HG02763 (cell line): ENCODE results near the gene PFN2.
"Not testable (repeated sequence)": the region's sequence is repeated elsewhere in the genome, so short reads cannot be mapped to it uniquely, and the experiment has no call there.

ENCODE experiments used
- ATAC-seq: cut with Tn5 transposase; IDR thresholded peaks from one replicate; pipeline ENCODE4 v1.9.1; 2021; ENCODE audit warnings: mild to moderate bottlenecking, moderate library complexity; ENCODE audit not compliant: unreplicated experiment

The PFN2 gene

DNA sequence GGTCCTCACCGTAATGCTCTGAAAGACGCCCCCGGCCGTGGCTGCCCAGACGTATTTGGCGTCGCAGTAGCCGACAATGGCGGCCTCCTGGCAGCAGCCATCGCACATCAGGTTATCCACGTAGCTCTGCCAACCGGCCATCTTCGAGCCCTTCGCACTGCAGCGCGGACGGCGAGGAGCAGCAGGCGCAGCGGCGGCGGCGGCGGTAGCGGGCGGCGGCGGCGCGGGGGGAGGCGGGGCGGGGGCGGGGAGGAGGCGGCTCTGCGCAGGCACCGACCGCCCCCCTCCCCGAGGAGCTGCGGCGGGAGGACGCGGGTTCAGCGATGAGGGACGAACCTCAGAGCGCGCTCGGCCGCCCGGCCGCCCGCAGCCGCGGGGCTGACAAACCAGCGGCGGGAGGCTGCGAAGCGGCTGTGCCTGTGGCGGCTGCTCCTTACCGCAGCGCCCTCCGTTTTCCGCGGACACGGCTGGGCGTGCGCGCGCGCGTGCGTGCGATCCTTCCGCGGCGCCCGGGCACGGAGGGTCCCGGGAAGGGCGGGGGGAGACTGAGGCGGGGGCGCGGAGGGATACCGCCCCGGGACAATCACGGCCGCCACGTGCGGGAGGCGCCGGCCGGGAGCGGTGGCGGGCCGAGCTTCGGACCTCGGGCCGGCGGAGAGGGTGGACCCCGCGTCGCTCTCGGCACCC lies at the start of gene PFN2:
TSS of gene PFN2 (minus strand) at position 180 of the 687 bp plus-strand sequence. CDS start at position 141, 39 bp downstream.
- peak; percentile 41 for ATAC-seq

DNA sequence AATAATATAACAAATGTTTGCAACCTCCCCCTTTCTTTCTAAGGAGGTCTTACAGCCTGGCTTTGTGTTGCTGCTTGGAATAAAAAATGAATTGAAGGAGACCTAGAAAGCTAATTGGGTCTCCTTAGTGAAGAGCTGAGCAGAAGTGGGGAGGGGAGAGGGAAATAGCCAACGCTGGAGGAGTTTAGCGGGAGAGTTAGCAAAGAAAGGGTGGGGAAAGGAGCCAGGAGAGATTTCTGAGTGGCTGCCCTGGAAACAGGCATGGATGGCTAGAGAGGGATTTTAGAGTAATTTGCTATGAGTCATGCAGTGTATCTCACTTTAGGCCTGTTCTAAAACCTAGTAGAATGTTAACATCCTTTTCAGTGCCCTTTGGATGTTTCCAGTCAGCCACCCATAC lies 45.2 kb upstream of the PFN2 start:
- no peak for ATAC-seq

GRCh38 chr3:150014782-150015181 lies 44.1 kb upstream of the PFN2 start:
- ATAC-seq: no peak

DNA sequence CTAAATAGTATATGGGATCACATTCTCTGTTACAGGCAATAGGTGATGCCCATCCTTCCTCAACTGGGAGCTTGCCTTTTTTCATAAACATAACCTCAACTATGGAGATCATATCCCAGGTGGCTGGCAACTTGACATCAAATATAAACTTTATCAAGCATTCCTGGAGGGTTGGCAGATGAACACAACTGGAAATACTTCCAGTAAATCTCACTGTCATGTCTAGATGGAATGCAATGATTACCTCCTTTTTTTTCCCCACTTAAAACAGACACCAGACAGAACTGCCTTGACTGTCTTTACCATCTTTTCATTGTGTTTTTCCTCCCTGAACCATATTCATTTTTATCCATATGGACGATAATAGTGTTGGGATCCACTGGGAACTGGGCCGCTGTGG lies 43.1 kb upstream of the PFN2 start:
- ATAC-seq: no peak

- no peak for ATAC-seq
Measured at GRCh38 chr3:150006794-150007193, 36.1 kb upstream of the PFN2 start.

- ATAC-seq: no peak
Measured at GRCh38 chr3:150005243-150006112, 34.8 kb upstream of the PFN2 start.

DNA sequence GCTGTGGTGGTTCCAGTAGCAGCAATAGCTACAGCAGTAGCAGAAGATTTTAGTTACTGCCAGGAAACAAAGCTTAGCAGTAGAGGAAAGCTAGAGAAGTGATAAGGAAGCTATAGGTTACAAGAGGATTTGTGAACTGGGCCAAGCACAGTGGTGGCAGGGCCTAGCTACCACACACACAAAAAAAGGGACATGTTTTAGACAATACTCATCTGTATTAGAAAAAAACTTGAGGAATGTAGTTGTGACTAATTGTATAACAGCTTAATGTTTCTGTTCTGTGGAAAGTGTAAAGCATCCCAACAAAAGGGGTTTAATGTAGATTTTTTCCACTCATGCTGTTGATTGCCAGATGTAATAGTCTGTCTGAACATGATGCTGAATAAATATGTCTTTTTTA lies 29.9 kb upstream of the PFN2 start:
- ATAC-seq: no peak

DNA sequence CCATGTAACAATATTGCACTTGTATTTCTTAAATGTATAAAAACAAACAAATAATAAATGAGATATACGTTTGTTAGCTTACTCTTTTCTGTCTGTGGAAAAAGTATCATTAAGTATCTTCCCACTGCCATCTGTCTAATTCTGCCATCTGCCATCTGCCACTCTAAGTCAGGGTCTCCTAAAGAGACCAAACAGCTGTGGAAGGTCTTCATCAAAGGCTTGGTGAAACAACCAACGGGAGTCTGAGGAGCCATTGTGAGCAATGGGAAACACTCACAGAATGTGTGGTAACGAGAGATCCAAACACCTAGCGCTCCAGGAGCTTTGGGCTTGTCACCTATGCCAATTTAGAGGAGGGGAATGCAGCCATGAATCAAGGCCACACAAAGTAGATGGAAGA lies 28.7 kb upstream of the PFN2 start:
- no peak for ATAC-seq

DNA sequence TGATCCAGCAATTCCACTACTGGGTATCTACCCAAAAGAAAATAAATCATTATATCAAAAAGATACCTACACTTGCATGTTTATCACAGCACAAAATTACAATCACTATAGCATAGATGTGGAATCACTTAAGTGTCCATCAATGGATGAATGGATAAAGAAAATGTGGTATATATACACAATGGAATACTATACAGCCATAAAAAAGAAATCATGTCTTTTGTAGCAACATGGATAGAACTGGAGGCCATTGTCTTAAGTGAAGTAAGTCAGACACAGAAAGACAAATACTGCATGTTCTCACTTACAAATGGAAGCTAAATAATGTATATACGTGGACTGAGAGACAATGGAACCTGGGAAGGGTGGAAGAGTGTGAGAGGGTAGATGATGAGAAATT lies 28.3 kb upstream of the PFN2 start:
- no peak for ATAC-seq

GRCh38 chr3:149992416-149993058 lies 21.8 kb upstream of the PFN2 start:
- ATAC-seq: no peak

DNA sequence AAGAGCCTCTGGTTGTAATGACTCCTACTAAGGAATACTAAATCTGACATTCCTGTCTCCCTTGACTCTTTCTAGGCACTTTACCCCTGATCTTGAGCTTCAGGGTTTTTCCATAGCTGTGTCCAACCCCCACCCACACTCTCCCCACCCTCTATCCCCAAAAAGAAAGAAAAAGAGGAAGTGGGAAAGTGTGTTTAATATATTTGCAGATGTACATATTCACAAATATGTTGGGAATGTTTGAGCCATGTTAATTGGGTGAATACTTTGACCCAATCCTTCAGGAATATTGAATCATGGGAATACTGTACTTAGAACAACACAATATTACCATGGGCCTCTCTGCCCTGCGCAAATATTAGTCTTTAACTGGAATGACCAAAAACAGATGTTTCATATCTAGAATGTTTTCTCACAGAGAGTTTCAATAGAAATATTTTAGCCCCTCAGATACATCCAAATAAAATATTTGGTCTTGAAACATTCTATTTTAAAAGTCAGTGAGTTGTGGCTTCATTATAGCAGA lies 19.8 kb upstream of the PFN2 start:
- no peak for ATAC-seq

GRCh38 chr3:149989307-149989706 lies 18.6 kb upstream of the PFN2 start:
- ATAC-seq: no peak

- no peak for ATAC-seq
Measured at GRCh38 chr3:149983628-149984027, 12.9 kb upstream of the PFN2 start.

DNA sequence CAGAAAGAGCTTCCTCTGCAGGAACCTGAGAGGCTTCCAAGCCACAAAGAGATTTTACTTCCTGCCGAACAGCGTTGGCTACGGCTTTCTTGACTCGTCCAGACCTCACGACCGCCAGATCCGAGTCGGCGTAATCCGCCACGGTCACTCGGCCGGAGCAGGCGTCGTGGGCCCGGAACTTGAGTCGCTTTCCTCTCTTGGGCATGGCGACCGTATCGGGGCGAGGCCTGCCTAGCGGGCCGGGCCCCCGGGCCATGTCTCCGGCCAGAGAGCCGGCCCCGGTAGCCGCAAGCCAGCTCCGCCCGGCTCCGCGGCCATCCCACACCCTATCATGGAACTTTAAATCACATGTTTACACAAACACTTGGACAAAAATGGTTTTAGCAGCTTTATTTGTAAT lies 12.4 kb upstream of the PFN2 start:
- ATAC-seq: not testable (repeated sequence)

DNA sequence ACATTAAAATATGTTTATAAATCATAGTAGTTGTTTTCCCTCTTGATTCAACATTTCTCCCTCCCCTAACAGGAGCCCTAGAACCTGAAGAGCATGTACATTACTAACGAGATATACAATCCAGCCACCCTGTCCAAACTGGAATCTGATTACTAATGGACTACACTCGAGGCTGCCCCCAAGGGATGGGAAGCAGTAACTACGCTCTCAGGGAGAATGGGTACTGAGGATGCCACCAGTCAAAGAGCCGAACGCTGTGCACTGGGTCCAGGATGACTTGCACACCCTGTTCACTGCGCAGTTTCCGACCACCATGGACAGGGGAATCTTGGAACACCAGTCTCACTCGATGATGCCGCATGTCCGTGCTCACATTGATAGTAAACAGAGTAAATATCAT lies 11.3 kb upstream of the PFN2 start:
- ATAC-seq: not testable (repeated sequence)

GRCh38 chr3:149977386-149977785 lies 6.7 kb upstream of the PFN2 start:
- ATAC-seq: no peak

DNA sequence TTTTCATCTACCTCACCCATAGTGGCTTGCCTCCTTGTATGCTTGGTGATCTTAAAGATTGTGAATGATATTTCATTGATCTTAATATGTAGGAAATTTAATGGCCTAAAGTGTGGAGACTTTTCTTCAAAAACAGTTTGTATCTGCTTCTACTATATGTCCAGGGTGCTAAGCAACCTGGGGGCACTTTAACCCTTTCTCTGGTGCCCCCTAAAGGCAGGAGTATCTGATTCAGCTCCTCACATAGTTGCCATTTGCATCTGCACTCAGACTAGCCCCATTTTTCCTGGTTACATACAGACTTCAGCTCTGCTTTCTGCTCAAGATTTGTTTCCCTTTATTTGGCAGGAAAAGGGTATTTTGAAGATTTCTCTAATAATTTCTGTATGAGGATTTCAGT lies 5.2 kb upstream of the PFN2 start:
- no peak for ATAC-seq

- ATAC-seq: no peak
Measured at GRCh38 chr3:149971403-149972075, 844 bp upstream of the PFN2 start.

GRCh38 chr3:149969940-149970715 lies 567 bp downstream of the PFN2 start:
- ATAC-seq: peak; percentile 60
